ENCODE data around the gene PLCL2.

DNA sequence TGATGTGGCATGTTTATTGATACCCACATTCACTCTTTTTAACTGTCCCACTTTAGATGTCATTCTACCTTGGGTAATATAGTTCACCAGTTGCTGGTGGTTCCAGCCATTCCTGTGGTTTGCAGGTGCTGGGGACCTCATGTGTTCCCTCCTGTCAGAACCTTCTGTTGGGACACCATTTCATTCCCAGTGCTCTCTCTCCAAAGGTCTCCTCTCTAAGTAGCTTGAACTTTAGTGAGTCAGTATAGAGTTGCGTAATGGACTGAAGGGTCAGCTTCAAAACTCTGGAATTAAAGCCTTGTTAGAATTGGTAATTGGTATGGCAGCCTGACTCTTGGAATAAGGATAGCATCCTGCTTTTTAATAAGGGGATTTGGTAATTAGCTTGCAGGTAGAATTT, 108.5 kb downstream of the PLCL2 start:
- TF ChIP-seq, protein P1, sequence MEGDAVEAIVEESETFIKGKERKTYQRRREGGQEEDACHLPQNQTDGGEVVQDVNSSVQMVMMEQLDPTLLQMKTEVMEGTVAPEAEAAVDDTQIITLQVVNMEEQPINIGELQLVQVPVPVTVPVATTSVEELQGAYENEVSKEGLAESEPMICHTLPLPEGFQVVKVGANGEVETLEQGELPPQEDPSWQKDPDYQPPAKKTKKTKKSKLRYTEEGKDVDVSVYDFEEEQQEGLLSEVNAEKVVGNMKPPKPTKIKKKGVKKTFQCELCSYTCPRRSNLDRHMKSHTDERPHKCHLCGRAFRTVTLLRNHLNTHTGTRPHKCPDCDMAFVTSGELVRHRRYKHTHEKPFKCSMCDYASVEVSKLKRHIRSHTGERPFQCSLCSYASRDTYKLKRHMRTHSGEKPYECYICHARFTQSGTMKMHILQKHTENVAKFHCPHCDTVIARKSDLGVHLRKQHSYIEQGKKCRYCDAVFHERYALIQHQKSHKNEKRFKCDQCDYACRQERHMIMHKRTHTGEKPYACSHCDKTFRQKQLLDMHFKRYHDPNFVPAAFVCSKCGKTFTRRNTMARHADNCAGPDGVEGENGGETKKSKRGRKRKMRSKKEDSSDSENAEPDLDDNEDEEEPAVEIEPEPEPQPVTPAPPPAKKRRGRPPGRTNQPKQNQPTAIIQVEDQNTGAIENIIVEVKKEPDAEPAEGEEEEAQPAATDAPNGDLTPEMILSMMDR (IDR thresholded peaks at IDR 0.05), result no peak
- no peak for TF ChIP-seq POLR2A (IDR thresholded peaks at IDR 0.05)

All from prostate gland (tissue), 2 donors.